GM10266 (cell line): ENCODE data around the gene ZNF592.

Experiments
- DNase-seq: peaks from one replicate; pipeline ENCODE4 v3.0.0; 2012; ENCODE audit errors: extremely low spot score
- TF ChIP-seq, protein P1 (sequence below): IDR thresholded peaks from 2 replicates; pipeline ENCODE4 v1.5.1; 2012; ENCODE audit warnings: mild to moderate bottlenecking, low read depth; ENCODE audit not compliant: control insufficient read depth, insufficient read depth; ENCODE audit errors: missing control alignments

ZNF592 gene

DNA sequence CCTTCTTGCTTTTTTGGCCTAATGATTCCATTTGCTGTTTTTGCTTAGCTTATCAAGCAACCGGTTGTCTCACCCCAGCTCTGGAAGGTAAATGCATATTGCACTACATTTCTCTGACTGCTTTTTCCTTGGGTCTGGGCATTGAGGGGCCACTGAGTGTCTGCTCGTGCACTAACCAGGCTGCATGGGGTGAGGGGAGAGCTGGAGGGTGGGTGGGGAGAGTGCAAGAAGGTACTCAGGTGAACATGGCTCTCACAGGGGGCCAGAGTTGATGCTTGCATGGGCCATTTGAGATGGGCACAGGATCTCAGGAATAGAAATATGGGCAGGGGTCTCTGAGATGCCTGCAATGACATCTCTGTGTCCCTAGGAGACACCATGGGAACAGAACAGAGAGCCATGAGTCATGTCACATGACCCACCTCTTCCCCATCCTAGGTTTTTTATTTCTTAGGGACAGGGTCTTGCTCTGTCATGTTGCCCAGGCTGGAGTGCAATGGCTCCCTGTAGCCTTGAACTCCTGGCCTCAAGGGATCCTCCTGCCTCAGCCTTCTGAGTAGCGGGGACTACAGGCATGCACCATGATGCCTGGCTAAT, 75.0 kb downstream of the ZNF592 start:
- TF ChIP-seq, protein P1, sequence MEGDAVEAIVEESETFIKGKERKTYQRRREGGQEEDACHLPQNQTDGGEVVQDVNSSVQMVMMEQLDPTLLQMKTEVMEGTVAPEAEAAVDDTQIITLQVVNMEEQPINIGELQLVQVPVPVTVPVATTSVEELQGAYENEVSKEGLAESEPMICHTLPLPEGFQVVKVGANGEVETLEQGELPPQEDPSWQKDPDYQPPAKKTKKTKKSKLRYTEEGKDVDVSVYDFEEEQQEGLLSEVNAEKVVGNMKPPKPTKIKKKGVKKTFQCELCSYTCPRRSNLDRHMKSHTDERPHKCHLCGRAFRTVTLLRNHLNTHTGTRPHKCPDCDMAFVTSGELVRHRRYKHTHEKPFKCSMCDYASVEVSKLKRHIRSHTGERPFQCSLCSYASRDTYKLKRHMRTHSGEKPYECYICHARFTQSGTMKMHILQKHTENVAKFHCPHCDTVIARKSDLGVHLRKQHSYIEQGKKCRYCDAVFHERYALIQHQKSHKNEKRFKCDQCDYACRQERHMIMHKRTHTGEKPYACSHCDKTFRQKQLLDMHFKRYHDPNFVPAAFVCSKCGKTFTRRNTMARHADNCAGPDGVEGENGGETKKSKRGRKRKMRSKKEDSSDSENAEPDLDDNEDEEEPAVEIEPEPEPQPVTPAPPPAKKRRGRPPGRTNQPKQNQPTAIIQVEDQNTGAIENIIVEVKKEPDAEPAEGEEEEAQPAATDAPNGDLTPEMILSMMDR = no peak
- DNase-seq = no peak

- TF ChIP-seq, protein P1 = no peak
- DNase-seq = no peak
These were observed 76.0 kb downstream of the ZNF592 start for GRCh38 chr15:84824260-84825007.

DNA sequence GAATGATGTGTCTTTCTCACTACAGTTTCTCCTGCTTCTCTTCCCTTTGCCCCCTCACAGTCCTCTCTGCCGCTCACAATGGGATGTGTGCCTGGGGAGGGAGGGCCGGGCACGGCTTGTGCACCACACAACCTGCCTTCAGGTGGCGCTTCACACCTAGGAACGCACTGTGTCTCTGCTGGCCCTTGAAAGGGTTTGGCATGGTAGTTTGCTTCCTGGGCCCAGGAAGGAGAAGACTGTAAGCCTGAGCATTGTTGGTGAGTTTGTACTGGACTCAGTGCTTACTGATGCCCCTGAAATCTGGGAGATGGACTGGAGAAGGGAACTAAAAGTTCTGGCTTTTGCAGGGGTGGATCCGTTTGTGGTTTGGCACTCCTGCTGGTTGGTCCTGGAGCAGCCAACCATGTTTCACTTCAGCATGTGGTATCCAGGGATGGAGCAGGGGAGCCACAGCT, 78.0 kb downstream of the ZNF592 start:
- TF ChIP-seq, protein P1 = peak; percentile 50
- peak; percentile 53 for DNase-seq

DNA sequence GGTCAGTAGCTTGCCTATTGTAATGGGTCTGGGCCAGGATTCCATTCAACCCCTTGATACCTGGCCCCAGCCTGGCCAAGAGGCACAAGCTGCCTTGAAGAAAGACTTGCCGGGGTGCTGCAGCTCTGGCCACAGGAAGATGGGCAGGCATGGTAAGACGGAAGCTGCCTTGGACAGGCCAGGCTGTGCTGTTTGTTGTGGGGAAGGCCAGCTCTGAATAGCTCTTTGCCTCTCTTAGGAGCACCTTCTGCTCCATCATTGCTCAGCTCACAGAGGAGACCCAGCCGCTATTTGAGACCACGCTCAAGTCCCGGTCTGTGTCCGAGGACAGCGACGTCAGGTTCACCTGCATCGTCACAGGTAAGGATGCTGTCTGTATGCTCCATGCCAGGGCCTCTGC, 78.9 kb downstream of the ZNF592 start:
- TF ChIP-seq, protein P1 = no peak
- DNase-seq = no peak

DNA sequence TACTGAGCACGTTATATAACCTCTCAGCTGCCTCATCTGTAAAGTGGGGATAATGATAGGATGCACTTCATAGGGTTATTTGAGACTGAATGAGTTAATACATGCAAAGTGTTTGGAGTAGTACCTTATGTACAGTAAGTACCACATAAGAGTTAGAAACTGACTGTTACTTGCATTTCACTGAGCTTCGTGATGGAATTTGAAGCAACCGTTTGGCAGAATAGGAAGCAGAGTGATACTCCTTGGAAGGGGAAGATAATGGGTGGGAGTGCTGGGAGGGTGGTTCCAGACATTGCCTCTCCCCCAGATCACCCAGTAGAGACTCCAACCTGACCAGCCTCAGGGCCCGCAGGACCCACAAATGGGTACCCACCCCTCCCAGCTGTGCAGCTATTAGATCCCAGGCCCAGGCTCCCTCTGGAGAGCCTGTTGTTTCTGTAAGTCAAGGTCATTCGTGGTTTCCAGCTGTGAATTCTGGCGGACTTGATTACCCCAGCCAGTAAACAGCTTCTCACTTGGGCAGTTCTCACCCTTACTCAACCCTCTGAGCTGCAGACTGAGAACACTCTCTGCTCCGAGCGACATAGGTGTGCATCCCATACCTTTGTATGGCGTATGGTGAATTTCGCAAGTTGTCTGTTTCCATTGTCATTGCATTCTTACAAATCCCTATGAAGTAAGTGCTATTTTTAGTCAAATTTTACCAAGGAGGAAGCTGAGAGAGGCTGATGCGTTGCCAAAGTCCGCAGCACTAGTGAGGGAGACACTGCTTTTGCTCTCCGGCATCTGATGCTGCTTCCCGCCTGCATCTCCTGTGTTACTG, 79.9 kb downstream of the ZNF592 start:
- no peak for DNase-seq
- TF ChIP-seq, protein P1 = no peak

DNA sequence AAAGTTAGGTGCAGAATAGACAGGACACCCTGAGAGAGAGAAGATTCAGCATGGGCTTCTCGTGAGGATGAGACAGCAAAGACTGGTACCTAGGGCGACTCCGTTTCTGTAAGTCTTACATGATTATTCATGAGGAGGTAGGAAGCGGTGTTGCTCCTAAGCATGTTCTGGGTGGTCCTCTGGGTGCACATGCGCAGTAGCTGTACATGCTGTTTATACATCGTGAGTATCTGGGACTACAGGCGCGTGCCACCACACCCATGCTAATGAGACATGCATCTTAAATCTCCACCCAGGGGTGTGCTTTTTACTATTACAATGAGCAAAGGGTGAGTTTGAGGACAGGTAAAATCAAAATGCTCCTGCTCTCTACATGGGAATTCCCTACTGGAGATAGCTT, 81.0 kb downstream of the ZNF592 start:
- TF ChIP-seq, protein P1 = no peak
- no peak for DNase-seq
